ENCODE data around the gene JADE2.

JADE2 gene

DNA sequence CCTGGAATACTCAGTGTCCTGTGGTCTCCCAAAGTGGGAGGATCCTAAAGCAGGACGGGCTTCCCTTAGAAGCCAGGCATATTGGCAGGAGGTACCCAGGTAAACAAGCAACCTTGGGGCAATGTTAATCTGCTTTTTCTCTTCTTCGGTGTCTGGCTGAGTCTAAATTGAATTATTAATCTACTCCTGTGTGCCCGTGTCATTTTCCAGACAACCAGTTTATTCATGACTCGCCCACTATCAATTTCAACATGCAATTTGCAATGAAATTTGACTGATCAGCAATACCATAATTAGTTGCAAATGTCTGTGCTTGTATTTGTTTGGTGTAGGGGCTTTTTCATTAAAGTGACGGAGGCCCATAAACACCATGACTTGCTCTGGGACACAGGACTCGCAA lies 32.9 kb upstream of the JADE2 start (continued):
- TF ChIP-seq ZNF16 (tag by site-specific recombination; IDR thresholded peaks at IDR 0.05; ENCODE audit: low read depth) = no peak
- TF ChIP-seq ZNF302 (tag by site-specific recombination; IDR thresholded peaks at IDR 0.05; ENCODE audit: low read depth) = no peak
- TF ChIP-seq, protein P1, sequence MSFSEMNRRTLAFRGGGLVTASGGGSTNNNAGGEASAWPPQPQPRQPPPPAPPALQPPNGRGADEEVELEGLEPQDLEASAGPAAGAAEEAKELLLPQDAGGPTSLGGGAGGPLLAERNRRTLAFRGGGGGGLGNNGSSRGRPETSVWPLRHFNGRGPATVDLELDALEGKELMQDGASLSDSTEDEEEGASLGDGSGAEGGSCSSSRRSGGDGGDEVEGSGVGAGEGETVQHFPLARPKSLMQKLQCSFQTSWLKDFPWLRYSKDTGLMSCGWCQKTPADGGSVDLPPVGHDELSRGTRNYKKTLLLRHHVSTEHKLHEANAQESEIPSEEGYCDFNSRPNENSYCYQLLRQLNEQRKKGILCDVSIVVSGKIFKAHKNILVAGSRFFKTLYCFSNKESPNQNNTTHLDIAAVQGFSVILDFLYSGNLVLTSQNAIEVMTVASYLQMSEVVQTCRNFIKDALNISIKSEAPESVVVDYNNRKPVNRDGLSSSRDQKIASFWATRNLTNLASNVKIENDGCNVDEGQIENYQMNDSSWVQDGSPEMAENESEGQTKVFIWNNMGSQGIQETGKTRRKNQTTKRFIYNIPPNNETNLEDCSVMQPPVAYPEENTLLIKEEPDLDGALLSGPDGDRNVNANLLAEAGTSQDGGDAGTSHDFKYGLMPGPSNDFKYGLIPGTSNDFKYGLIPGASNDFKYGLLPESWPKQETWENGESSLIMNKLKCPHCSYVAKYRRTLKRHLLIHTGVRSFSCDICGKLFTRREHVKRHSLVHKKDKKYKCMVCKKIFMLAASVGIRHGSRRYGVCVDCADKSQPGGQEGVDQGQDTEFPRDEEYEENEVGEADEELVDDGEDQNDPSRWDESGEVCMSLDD (tag by site-specific recombination; IDR thresholded peaks at IDR 0.05) = no peak
- no peak for TF ChIP-seq ZNF140 (tag by site-specific recombination; IDR thresholded peaks at IDR 0.05)
- no peak for TF ChIP-seq ZNF843 (tag by site-specific recombination; IDR thresholded peaks at IDR 0.05)

DNA sequence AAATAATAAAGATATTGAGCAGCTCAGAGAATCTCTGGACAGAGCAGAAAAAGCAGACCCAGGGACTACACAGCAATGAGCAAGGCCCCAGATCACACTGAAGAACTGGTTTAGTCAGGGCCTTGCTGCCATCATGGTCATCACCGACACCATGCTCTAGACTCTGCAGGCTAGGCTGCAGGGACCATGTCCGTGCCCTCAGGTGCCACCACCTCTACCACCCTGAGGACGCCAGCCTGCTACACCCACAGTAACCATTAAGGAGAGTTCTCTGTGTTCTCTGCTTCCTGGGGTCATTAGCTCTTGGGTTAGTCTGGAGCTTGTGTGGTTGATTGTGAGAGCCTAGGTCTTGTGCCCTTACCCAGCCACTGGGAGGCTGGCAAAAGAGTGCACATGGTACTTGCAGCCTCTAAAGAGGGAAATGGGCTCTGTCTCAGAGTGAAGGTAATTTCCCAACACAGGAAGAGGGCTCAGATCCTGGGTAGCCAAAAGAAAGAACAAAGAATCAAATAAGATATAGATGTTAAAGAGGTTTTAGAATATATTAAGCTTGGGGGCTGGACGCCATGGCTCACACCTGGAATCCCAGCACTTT lies 31.9 kb upstream of the JADE2 start:
- Histone ChIP-seq H3K36me3 (ENCODE audit: control insufficient read depth in 2 of 2, insufficient read depth in 1 of 2, low read length in 2 of 2) (no peaks in the 10 kb centered on the region), H3K4me1 (ENCODE audit: control insufficient read depth, insufficient read depth, low read length) (no peaks in the 10 kb centered on the region), H3K4me3 (ENCODE audit: low read depth, low read length) (no peak overlapping the region), H3K9me3 (ENCODE audit: control insufficient read depth, insufficient read depth, low read depth, low read length) (no peaks in the 10 kb centered on the region), H3K27ac (ENCODE audit: extremely low read depth, low read depth, low read length) (no peak overlapping the region)
- CTCF ChIA-PET = interaction anchor here (0.6 to 1.8 kb wide), 3 partner anchors 9 to 85 kb away, joined by 3 to 5 read pairs (median 4); no protein-coding TSS in a partner anchor
- no peak for TF ChIP-seq ZNF510 (tag by site-specific recombination; IDR thresholded peaks at IDR 0.05; ENCODE audit: insufficient replicate concordance)
- no peak for TF ChIP-seq ZNF239 (tag by site-specific recombination; IDR thresholded peaks at IDR 0.05)
- TF ChIP-seq KLF8 (tag by site-specific recombination; IDR thresholded peaks at IDR 0.05) = no peak
- POLR2A ChIA-PET = interaction anchor here (0.9 kb wide), 1 partner anchor 27 kb away, joined by 3 read pairs; no protein-coding TSS in a partner anchor

DNA sequence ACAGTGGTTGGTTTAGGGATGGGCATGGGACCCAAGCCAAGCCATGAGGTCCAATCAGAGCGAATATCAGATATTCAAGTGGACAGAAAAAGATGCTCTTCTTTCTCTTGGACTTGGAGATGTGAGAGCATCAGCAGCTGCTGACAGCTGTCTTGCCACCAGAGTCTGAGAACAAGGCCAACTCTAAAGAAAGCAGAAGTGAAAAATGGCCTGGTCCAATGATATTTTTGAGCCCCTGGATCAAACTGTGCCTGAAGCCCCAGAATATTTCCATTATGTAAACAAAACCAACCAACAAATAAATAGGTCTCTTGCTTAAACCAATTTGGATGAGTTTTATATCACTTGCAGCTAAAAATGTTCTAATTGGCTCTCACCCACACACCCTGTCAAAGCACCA lies 30.7 kb upstream of the JADE2 start:
- Histone ChIP-seq H3K36me3 (ENCODE audit: control insufficient read depth in 2 of 2, insufficient read depth in 1 of 2, low read length in 2 of 2) (no peaks in the 10 kb centered on the region), H3K9me3 (ENCODE audit: control insufficient read depth, insufficient read depth, low read depth, low read length) (no peaks in the 10 kb centered on the region), H3K27ac (ENCODE audit: extremely low read depth, low read depth, low read length) (no peak overlapping the region), H3K4me3 (ENCODE audit: low read depth, low read length) (no peak overlapping the region), H3K4me1 (ENCODE audit: control insufficient read depth, insufficient read depth, low read length) (no peaks in the 10 kb centered on the region)
- TF ChIP-seq KLF8 (tag by site-specific recombination; IDR thresholded peaks at IDR 0.05) = no peak
- no peak for TF ChIP-seq HOXD13 (CRISPR knock-in tag; IDR thresholded peaks at IDR 0.05; ENCODE audit: borderline replicate concordance)
- TF ChIP-seq ZNF211 (tag by site-specific recombination; IDR thresholded peaks at IDR 0.05; ENCODE audit: low read depth) = no peak
- no peak for TF ChIP-seq ZNF350 (tag by site-specific recombination; IDR thresholded peaks at IDR 0.05)
- TF ChIP-seq ZNF175 (tag by site-specific recombination; IDR thresholded peaks at IDR 0.05) = no peak
- no peak for TF ChIP-seq ZNF324 (tag by site-specific recombination; IDR thresholded peaks at IDR 0.05)
- TF ChIP-seq ZNF433 (tag by site-specific recombination; IDR thresholded peaks at IDR 0.05; ENCODE audit: low read depth) = no peak
- no peak for TF ChIP-seq SALL2 (tag by site-specific recombination; IDR thresholded peaks at IDR 0.05; ENCODE audit: borderline replicate concordance)
- TF ChIP-seq, protein P2, sequence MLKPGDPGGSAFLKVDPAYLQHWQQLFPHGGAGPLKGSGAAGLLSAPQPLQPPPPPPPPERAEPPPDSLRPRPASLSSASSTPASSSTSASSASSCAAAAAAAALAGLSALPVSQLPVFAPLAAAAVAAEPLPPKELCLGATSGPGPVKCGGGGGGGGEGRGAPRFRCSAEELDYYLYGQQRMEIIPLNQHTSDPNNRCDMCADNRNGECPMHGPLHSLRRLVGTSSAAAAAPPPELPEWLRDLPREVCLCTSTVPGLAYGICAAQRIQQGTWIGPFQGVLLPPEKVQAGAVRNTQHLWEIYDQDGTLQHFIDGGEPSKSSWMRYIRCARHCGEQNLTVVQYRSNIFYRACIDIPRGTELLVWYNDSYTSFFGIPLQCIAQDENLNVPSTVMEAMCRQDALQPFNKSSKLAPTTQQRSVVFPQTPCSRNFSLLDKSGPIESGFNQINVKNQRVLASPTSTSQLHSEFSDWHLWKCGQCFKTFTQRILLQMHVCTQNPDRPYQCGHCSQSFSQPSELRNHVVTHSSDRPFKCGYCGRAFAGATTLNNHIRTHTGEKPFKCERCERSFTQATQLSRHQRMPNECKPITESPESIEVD (tag by site-specific recombination; IDR thresholded peaks at IDR 0.05) = no peak
- no peak for TF ChIP-seq FEZF1 (tag by site-specific recombination; IDR thresholded peaks at IDR 0.05)
- TF ChIP-seq ZNF660 (tag by site-specific recombination; IDR thresholded peaks at IDR 0.05) = no peak
- TF ChIP-seq, protein P3, sequence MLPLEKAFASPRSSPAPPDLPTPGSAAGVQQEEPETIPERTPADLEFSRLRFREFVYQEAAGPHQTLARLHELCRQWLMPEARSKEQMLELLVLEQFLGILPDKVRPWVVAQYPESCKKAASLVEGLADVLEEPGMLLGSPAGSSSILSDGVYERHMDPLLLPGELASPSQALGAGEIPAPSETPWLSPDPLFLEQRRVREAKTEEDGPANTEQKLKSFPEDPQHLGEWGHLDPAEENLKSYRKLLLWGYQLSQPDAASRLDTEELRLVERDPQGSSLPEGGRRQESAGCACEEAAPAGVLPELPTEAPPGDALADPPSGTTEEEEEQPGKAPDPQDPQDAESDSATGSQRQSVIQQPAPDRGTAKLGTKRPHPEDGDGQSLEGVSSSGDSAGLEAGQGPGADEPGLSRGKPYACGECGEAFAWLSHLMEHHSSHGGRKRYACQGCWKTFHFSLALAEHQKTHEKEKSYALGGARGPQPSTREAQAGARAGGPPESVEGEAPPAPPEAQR (tag by site-specific recombination; IDR thresholded peaks at IDR 0.05) = no peak
- TF ChIP-seq, protein P4, sequence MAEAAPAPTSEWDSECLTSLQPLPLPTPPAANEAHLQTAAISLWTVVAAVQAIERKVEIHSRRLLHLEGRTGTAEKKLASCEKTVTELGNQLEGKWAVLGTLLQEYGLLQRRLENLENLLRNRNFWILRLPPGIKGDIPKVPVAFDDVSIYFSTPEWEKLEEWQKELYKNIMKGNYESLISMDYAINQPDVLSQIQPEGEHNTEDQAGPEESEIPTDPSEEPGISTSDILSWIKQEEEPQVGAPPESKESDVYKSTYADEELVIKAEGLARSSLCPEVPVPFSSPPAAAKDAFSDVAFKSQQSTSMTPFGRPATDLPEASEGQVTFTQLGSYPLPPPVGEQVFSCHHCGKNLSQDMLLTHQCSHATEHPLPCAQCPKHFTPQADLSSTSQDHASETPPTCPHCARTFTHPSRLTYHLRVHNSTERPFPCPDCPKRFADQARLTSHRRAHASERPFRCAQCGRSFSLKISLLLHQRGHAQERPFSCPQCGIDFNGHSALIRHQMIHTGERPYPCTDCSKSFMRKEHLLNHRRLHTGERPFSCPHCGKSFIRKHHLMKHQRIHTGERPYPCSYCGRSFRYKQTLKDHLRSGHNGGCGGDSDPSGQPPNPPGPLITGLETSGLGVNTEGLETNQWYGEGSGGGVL (tag by site-specific recombination; IDR thresholded peaks at IDR 0.05) = no peak
- TF ChIP-seq ZNF223 (tag by site-specific recombination; IDR thresholded peaks at IDR 0.05) = no peak
- no peak for TF ChIP-seq ZNF133 (tag by site-specific recombination; IDR thresholded peaks at IDR 0.05)
- no peak for TF ChIP-seq SETDB1 (IDR thresholded peaks at IDR 0.05; ENCODE audit: insufficient read length, low read length)
- TF ChIP-seq ZNF777 (tag by site-specific recombination; IDR thresholded peaks at IDR 0.05; ENCODE audit: borderline replicate concordance) = no peak
- ChIA-PET CTCF (interaction anchor here (1.8 kb wide), 1 partner anchor 10 kb away, joined by 5 read pairs; no protein-coding TSS in a partner anchor), POLR2A (interaction anchor here (0.9 kb wide), 1 partner anchor 28 kb away, joined by 3 read pairs; no protein-coding TSS in a partner anchor)
